Activated CD4-positive, CD25-positive, alpha-beta regulatory T cell treated with anti-CD3 and anti-CD28 coated beads, Interleukin-2, amount 50 U/mL, for 72 hours (primary cell): ENCODE measurements around the gene HMCN2.

Experiments used
- DNase-seq: peaks from one replicate; pipeline ENCODE4 v3.0.0; 2021

Gene HMCN2

DNA sequence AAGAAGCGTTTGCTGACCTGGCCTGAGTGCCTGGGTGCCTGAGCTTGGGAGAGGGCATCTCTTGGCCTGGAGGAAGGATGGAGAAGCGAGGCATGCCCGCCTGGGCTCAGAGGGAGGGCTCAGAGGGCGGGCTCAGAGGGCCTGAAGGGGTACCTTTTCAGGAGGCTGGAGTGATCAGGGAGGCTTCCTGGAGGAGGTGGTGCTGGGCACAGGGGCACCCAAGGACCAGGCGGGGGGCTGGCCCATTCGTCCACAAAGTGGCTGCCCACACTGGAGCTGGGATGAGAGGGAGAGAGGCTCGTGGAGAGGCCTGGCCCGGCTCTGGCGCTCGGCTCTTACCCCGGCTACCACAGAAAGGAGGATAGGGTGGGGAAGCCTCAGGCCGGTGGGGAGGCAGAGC is 212.0 kb downstream of the HMCN2 start:
- DNase-seq = no peak

DNA sequence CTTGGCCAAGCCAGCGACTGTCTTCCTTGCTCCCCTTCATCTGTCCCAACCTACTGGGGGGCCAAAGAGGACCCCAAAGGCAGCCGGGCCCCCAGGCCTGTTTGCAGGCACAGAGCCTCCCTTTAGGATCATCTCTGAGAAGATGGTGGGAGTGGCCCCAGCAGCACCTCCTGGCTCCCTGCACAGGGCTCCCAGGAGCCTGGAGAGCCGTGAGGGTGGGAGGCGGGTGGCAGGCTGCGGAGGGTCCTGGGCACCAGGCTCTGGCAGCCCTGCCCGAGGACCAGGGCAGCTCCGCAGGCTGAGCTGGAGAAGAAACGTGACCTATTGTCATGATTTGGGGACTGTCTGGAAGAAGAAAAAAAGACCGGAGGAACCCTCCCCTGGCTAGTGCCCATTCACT is 212.6 kb downstream of the HMCN2 start:
- no peak for DNase-seq

DNA sequence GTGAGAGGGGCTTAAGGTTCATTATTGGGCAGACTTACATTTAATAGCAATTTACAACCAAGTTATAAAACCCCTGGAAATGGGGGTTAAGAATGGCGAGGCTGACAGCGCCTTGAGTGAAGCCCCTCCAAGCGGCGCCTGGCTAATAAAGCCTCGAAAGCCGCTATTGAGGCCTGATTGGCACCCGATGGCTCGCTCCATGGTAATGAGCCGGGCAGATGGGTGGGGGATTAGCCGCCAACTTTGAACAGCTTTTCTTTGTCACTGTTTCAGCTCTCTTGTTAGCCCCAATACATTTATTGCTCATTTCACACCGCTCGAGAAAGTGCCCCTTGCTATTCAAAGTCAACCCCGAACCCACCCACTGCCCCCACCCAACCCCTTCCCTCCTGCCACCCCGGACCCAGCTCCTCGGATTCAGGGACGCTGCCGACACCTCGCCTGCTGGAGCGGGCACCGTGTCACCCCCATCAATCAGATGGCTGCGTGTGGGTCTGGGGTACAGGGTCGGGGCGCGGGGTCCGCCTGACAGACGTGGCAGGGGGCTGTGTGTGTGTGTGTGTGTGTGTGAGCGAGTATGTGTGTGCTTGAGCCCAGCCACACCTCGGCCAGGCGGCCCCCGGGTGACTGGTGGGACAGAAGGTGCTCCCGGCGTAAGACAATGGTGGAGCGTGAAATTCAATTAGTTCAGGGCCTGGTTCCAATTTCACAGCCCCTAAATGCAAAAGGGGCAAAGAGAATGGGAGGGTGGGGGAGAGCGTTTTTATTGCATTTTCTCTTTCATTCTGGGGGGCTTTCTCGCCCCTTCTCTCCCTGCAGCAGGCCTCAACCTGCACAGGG is 213.4 kb downstream of the HMCN2 start:
- DNase-seq = no peak

DNA sequence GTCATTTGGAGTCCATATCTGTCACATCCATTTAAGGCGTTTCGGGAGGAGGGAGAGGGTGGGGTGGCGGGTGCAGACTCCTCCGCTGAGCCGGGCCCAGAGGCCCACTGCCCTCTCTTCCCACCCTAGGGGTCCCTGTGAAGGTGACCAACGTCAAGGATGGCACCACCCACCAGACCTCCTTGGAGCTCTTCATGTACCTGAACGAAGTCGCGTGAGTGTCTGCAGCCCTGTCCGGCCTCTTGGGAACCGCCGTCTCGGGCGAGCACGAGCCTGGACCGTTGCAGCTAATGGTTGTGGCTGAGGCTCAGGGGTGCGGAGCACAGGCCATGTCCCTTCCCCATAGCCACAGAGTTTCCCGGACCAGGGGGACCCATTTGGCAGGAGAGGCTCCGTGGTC is 214.0 kb downstream of the HMCN2 start:
- DNase-seq = no peak

DNA sequence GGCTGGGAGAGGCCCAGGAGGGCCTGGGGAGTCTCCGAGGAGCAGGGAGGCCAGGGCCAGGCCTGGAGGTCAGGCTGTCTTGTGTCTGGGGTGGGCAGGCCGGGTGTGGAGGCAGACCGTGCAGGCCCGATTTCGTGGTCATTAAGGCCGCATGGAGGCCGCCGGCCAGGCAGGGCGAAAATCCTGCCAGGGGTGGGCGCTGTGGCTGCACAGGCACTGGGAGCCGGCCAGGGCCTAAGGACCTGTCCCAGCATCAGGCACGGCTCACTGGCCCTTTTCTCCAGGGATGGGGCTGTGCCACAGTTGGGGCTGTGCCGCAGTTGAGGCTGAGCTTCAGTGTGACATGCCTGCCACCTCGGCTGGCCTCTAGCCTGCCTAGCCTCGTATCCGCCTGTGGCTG is 215.1 kb downstream of the HMCN2 start:
- DNase-seq = no peak

DNA sequence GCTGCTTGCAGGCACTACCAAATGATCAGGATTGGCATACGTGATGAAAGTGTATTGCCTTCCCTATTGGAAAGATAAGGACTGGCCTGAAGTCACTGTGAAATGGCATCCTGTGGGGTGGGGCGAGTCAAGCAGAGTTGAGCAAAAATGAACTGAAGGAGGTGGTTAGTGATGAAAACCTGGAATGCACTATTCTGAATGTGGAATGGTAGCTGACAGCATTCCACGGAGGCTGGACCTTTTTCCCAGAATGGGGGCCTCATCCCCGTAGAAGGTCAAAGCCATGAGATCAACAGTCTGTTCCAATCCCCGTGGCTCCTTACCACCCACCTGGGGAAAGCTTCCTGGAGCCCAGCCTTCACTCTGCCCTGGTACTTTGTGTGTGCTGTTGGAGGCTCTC is 216.9 kb downstream of the HMCN2 start:
- DNase-seq = no peak

DNA sequence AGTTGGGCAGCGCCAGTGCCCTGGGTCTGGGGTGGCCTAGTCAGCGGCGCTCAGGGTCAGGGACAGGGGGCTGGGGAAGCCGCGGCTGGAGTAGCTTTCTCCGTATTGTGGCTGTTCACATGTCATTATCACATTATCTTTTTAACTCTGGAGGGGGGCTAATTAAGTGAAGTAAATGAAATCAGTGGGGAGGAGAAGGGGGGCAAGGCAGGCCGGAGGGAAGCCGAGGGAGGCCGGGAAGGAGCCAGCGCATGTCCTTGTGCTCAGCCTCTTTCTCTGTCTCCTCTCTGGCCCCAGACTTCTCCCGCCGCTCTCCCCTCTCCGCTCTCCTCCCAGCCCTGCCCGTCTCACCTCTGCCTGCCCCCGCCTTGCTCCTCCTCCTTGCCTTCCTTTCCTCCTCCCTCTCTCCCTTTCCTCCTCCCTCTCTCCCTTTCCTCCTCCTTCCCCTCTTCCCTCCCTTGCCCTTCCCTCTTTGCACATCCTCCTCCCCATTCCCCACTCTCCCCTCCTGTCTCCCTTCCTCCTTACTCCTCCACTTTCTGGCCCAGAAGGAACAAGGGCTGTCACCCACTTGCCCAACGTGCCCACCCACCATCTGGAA is 217.9 kb downstream of the HMCN2 start:
- DNase-seq = no peak
